Sigmoid colon (tissue), 3 donors: ENCODE results near the gene ABCB4.

Source experiments
- CTCF ChIP-seq, 4 experiments: fragments of 450-650 bp in 3 of 4; fragments of 200-600 bp in 1 of 4; IDR thresholded peaks; one replicate each; pipeline ENCODE4 v1.5.1; 2016 to 2019; ENCODE audit warnings: antibody characterized with exemption in 4 of 4, mild to moderate bottlenecking in 3 of 4, moderate library complexity in 2 of 4
- POLR2A ChIP-seq, 2 donors: fragments of 450-650 bp; IDR thresholded peaks; one replicate each; pipeline ENCODE4 v1.6.1; 2016; ENCODE audit warnings: antibody characterized with exemption in 2 of 2, mild to moderate bottlenecking in 2 of 2, moderate library complexity in 2 of 2

- TF ChIP-seq CTCF (IDR thresholded peaks at IDR 0.05) (no peak), POLR2A (IDR thresholded peaks at IDR 0.05) (no peak)
Measured at GRCh38 chr7:87398446-87398845, 77.0 kb downstream of the ABCB4 start.
